Activated T-cell treated with anti-CD3 and anti-CD28 coated beads, Interleukin-2, amount 50 U/mL, for 4 hours (primary cell): ENCODE data around the gene TAAR8. TPM values are rescaled to one million over a fixed set of nuclear protein-coding genes. Genes with fewer than 3 reads are reported as not detected.
"Not testable (repeated sequence)": the region's sequence is repeated elsewhere in the genome, so short reads cannot be mapped to it uniquely, and the experiment has no call there.

Experiments
- ATAC-seq, 2 donors: fragments of 200-7000 bp; cut with Tn5 transposase; one replicate each; pipeline ENCODE4 v1.10.0; 2021
- DNase-seq: peaks from one replicate; pipeline ENCODE4 v3.0.0-alpha.2; 2020
- H3K27me3 Mint-ChIP-seq: one replicate; pipeline ENCODE4 v1.8.0; 2021; ENCODE audit warnings: low read depth, mixed read lengths
- H3K36me3 Mint-ChIP-seq: one replicate; pipeline ENCODE4 v1.8.0; 2022; ENCODE audit warnings: mixed read lengths; ENCODE audit not compliant: insufficient read depth
- H3K4me1 Mint-ChIP-seq: one replicate; pipeline ENCODE4 v1.8.0; 2021; ENCODE audit warnings: low read depth, mixed read lengths
- H3K4me3 Mint-ChIP-seq: one replicate; pipeline ENCODE4 v1.8.0; 2021; ENCODE audit warnings: mild to moderate bottlenecking, moderate library complexity, mixed read lengths
- H3K9me3 Mint-ChIP-seq: one replicate; pipeline ENCODE4 v1.8.0; 2021; ENCODE audit warnings: mixed read lengths
- total RNA-seq, 3 donors: library from RNA; stranded (reverse); gene quantifications; one replicate each; pipeline ENCODE4 v1.2.1, GENCODE V29; 2021

Gene TAAR8
- total RNA-seq, 3 donors from 2014 or later = not detected

GRCh38 chr6:132526461-132526860 is 26.0 kb upstream of the TAAR8 start:
- Mint-ChIP-seq H3K9me3 (no peaks in the 10 kb centered on the region), H3K4me3 (no peak overlapping the region)
- ATAC-seq = no peak

DNA sequence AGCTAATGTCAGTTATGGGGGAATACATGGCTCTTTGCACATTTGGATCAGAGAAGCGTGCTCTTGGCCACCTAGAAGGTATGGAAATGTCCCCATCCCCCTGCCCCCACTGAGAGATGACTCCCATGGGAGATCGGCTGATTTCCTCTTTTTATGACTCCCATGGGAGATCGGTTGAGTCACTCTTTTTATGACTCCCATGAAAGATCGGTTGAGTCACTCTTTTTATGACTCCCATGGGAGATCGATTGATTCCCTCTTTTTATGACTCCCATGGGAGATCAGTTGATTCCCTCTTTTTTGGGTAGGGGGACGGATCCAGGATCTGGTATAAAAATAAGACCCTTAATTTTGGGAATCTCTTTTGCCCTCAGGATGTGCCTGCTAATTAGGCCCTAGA is 24.7 kb upstream of the TAAR8 start:
- ATAC-seq (no peak), DNase-seq (no peak)
- Mint-ChIP-seq H3K4me1 (no peaks in the 10 kb centered on the region), H3K9me3 (no peaks in the 10 kb centered on the region), H3K36me3 (no peaks in the 10 kb centered on the region), H3K27me3 (peaks cover 31% of the 10 kb centered on the region), H3K4me3 (no peak overlapping the region)

More at GRCh38 chr6:132526461-132526860, 26.0 kb upstream of the TAAR8 start:
- Mint-ChIP-seq H3K27me3 (peaks cover 31% of the 10 kb centered on the region), H3K4me1 (no peaks in the 10 kb centered on the region), H3K36me3 (no peaks in the 10 kb centered on the region)
- DNase-seq = no peak

- ATAC-seq (peak; percentile 60 to 73), DNase-seq (peak; percentile 63)
- Mint-ChIP-seq H3K36me3 (no peaks in the 10 kb centered on the region), H3K4me1 (no peaks in the 10 kb centered on the region), H3K9me3 (peaks cover 5% of the 10 kb centered on the region), H3K4me3 (no peak overlapping the region), H3K27me3 (peaks cover 20% of the 10 kb centered on the region)
Observed at GRCh38 chr6:132530293-132530974, 22.0 kb upstream of the TAAR8 start.

DNA sequence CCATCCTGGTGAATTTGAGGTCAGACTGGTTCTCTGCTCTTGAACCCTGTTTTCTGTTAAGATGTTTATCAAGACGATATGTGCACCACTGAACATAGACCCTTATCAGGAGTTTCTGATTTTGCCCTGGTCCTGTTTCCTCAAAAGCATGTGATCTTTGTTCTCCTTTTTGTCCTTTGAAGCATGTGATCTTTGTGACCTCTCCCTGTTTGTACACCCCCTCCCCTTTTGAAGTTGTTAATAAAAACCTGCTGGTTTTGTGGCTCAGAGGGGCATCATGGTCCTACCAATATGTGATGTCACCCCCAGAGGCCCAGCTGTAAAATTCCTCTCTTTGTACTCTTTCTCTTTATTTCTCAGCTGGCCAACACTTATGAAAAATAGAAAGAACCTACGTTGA is 17.9 kb upstream of the TAAR8 start:
- H3K4me1 Mint-ChIP-seq, DNase-seq, H3K9me3 Mint-ChIP-seq, H3K4me3 Mint-ChIP-seq, H3K36me3 Mint-ChIP-seq, ATAC-seq: not testable (repeated sequence)
- peaks cover 17% of the 10 kb centered on the region for H3K27me3 Mint-ChIP-seq

GRCh38 chr6:132537145-132537544 is 15.3 kb upstream of the TAAR8 start:
- peaks cover 24% of the 10 kb centered on the region for H3K27me3 Mint-ChIP-seq

GRCh38 chr6:132537977-132538376 is 14.5 kb upstream of the TAAR8 start, which contains the start of gene TAAR9:
TSS of gene TAAR9 (plus strand) at chr6:132538277. CDS start at chr6:132538290, 13 bp downstream.
- Mint-ChIP-seq H3K4me1 (no peaks in the 10 kb centered on the region), H3K36me3 (no peaks in the 10 kb centered on the region), H3K9me3 (peaks cover 5% of the 10 kb centered on the region), H3K4me3 (no peak within 1 kb of the TSS), H3K27me3 (peaks cover 24% of the 10 kb centered on the region)
- DNase-seq (no peak), ATAC-seq (no peak)

More at GRCh38 chr6:132537145-132537544, 15.3 kb upstream of the TAAR8 start:
- ATAC-seq = no peak
- Mint-ChIP-seq H3K4me3 (no peak overlapping the region), H3K36me3 (no peaks in the 10 kb centered on the region), H3K4me1 (no peaks in the 10 kb centered on the region), H3K9me3 (peaks cover 5% of the 10 kb centered on the region)
- no peak for DNase-seq

- no peak overlapping the region for H3K4me3 Mint-ChIP-seq
- no peak for DNase-seq
- H3K27me3 Mint-ChIP-seq = peaks cover 31% of the 10 kb centered on the region
- no peaks in the 10 kb centered on the region for H3K9me3 Mint-ChIP-seq
- no peak for ATAC-seq
- no peaks in the 10 kb centered on the region for H3K36me3 Mint-ChIP-seq
- H3K4me1 Mint-ChIP-seq = no peaks in the 10 kb centered on the region
Observed at GRCh38 chr6:132544826-132545225, 7.6 kb upstream of the TAAR8 start.

DNA sequence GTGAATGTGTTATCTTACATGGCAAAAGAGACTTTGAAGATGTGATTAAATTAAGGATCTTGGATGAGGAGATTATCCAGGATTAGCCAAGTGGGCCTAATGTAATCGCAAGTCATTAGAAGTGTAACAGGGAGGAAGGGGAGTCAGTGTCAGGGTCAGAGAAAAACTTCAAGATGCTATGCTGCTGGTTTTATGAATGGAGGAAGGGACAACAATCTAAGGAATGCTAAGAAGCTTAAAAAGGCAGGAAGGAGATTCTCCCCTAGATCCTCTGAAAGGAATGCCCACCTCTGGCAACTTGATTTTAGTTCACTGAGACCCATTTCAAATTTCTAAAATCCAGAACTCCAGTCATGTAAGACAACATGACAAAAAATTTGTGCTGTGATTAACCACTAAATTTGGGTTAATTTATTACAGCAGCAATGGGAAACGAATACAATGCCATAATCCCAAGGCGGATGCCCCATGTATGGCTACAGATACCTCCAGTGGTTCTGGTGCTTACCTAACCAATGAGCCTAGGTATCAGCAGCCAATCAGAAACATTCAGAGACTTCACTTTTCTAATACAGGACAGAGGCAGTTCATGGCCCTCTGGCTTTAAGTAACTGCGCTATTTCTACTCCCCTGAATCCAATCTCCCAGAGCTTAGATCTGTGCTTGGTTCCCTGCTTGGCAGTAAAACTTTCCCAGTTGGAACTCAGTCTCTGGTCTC is 3.6 kb upstream of the TAAR8 start:
- no peaks in the 10 kb centered on the region for H3K4me1 Mint-ChIP-seq

GRCh38 chr6:132551214-132551613 is 1.3 kb upstream of the TAAR8 start:
- ATAC-seq (no peak), DNase-seq (no peak)
- Mint-ChIP-seq H3K36me3 (no peaks in the 10 kb centered on the region), H3K4me3 (no peak overlapping the region), H3K27me3 (peaks cover 22% of the 10 kb centered on the region), H3K9me3 (no peaks in the 10 kb centered on the region), H3K4me1 (no peaks in the 10 kb centered on the region)

More for the DNA sequence above, 3.6 kb upstream of the TAAR8 start:
- Mint-ChIP-seq H3K9me3 (no peaks in the 10 kb centered on the region), H3K27me3 (peaks cover 25% of the 10 kb centered on the region), H3K4me3 (no peak overlapping the region), H3K36me3 (no peaks in the 10 kb centered on the region)
- ATAC-seq = no peak
- no peak for DNase-seq

DNA sequence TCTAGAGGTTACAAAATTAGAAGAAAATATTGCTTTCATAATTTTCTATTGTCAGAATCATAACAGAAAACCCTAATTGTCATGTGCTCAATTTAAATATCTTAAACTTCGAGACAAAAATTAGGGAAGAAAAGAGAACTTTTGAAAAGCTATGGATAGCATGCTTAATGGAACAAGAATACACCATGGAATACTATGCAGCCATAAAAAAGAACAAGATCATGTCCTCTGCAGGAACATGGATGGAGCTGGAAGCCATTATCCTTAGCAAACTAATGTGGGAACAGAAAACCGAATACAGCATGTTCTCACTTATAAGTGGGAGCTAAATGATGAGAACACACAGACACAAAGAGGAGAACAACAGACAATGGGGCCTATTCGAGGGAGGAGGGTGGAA is 7.6 kb downstream of the TAAR8 start:
- ATAC-seq, H3K36me3 Mint-ChIP-seq, H3K4me3 Mint-ChIP-seq, H3K4me1 Mint-ChIP-seq, DNase-seq, H3K9me3 Mint-ChIP-seq: not testable (repeated sequence)
- H3K27me3 Mint-ChIP-seq = peaks cover 20% of the 10 kb centered on the region

DNA sequence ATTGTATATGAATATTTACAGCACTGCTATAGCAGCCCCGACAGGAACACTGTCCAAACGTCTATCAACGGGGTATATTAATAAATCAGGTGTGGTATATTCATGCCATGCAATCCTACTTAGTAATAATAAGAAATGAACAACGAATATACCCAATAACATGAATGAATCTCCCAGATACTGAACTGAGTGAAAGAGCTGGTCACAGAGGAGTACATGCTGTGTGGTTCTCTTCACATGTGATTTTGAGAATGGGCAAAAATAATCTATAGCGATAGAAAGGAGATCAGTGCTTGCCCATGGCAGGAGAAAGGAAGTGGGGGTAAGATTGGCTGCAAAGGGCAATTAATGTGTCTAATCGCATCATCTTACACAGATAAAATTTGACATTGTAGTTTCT is 13.9 kb downstream of the TAAR8 start:
- ATAC-seq = no peak
- no peak for DNase-seq
- H3K27me3 Mint-ChIP-seq = peaks cover 16% of the 10 kb centered on the region
- no peaks in the 10 kb centered on the region for H3K36me3 Mint-ChIP-seq
- no peaks in the 10 kb centered on the region for H3K9me3 Mint-ChIP-seq
- no peaks in the 10 kb centered on the region for H3K4me1 Mint-ChIP-seq
- H3K4me3 Mint-ChIP-seq = no peak overlapping the region

- H3K4me3 Mint-ChIP-seq = no peak overlapping the region
- peaks cover 19% of the 10 kb centered on the region for H3K27me3 Mint-ChIP-seq
- DNase-seq = no peak
- no peaks in the 10 kb centered on the region for H3K9me3 Mint-ChIP-seq
- H3K4me1 Mint-ChIP-seq = no peaks in the 10 kb centered on the region
- no peaks in the 10 kb centered on the region for H3K36me3 Mint-ChIP-seq
- no peak for ATAC-seq
Observed at GRCh38 chr6:132567566-132567965, 15.1 kb downstream of the TAAR8 start.

- ATAC-seq = no peak
- Mint-ChIP-seq H3K36me3 (no peaks in the 10 kb centered on the region), H3K4me3 (no peak overlapping the region), H3K4me1 (no peaks in the 10 kb centered on the region), H3K9me3 (no peaks in the 10 kb centered on the region), H3K27me3 (peaks cover 20% of the 10 kb centered on the region)
- no peak for DNase-seq
Observed at GRCh38 chr6:132568611-132569010, 16.1 kb downstream of the TAAR8 start.

DNA sequence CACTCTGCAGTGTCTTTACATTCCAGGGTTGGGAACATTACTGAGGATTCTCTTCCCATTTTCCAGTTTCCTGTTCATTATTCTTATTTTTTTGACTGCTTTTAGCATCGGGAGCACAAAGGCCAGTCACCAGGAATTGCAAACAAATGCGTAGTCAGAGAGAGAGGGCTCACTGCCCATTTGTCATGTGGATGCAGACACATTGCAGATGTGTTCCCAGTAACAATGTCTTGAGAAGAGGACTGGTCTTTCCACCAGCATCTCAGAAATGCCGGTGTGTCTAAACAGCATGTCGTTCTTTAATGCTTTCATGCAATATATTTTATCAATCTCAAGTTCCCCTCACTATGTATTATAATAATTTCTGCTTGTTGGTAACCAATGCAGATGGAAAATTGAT is 16.7 kb downstream of the TAAR8 start:
- DNase-seq (no peak), ATAC-seq (no peak)
- Mint-ChIP-seq H3K4me3 (no peak overlapping the region), H3K9me3 (no peaks in the 10 kb centered on the region), H3K36me3 (no peaks in the 10 kb centered on the region), H3K27me3 (peaks cover 22% of the 10 kb centered on the region), H3K4me1 (no peaks in the 10 kb centered on the region)

- H3K36me3 Mint-ChIP-seq = no peaks in the 10 kb centered on the region
Observed at GRCh38 chr6:132570221-132570777, 17.8 kb downstream of the TAAR8 start, which contains the start of gene TAAR6. TSS of gene TAAR6 (plus strand) at chr6:132570322. CDS start at chr6:132570322, 0 bp downstream.

More at GRCh38 chr6:132570221-132570777, 17.8 kb downstream of the TAAR8 start, which contains the start of gene TAAR6:
- Mint-ChIP-seq H3K9me3 (no peaks in the 10 kb centered on the region), H3K4me1 (no peaks in the 10 kb centered on the region), H3K27me3 (peaks cover 22% of the 10 kb centered on the region), H3K4me3 (no peak within 1 kb of the TSS)
- ATAC-seq (no peak), DNase-seq (no peak)
